ENCODE data around the gene NIPSNAP3A. TPM values are rescaled to one million over a fixed set of nuclear protein-coding genes. Genes with fewer than 3 reads are reported as not detected.

The NIPSNAP3A gene
- total RNA-seq, 1 donor from 2014 or later = 25.6 TPM

DNA sequence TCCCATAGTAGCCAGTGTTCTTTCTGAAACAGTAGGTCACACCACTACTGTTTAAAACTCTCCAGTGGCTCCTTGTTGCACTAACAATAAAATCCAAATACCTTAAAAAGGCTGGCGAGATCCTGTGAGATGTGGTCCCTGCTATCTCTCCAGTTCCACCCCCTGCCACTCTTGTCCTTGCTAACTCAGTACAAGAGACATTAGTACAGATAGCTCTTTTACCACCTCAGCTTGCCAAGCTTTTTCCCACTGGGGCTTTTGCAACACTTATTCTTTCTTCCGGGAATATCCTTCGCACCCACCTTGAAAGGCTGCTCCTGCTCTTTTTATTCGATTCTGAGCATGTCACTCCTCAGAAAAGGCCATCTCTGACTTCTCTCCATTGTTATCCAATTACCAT lies 31.3 kb downstream of the NIPSNAP3A start:
- H3K27me3 ChIP-seq (ENCODE audit: low read depth) = no peaks in the 10 kb centered on the region
- TF ChIP-seq, protein P1, sequence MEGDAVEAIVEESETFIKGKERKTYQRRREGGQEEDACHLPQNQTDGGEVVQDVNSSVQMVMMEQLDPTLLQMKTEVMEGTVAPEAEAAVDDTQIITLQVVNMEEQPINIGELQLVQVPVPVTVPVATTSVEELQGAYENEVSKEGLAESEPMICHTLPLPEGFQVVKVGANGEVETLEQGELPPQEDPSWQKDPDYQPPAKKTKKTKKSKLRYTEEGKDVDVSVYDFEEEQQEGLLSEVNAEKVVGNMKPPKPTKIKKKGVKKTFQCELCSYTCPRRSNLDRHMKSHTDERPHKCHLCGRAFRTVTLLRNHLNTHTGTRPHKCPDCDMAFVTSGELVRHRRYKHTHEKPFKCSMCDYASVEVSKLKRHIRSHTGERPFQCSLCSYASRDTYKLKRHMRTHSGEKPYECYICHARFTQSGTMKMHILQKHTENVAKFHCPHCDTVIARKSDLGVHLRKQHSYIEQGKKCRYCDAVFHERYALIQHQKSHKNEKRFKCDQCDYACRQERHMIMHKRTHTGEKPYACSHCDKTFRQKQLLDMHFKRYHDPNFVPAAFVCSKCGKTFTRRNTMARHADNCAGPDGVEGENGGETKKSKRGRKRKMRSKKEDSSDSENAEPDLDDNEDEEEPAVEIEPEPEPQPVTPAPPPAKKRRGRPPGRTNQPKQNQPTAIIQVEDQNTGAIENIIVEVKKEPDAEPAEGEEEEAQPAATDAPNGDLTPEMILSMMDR (IDR thresholded peaks at IDR 0.05) = no peak
- H3K4me3 ChIP-seq = no peak overlapping the region
- H3K4me1 ChIP-seq = no peaks in the 10 kb centered on the region
- no peak overlapping the region for H3K27ac ChIP-seq
- no peak for DNase-seq
- H3K36me3 ChIP-seq = peaks cover 21% of the 10 kb centered on the region
- intact Hi-C loops (cut with DNase I) = no loop called here
- no peaks in the 10 kb centered on the region for H3K9me3 ChIP-seq
- no peak for ATAC-seq

- Histone ChIP-seq H3K4me3 (no peak overlapping the region), H3K36me3 (peaks cover 27% of the 10 kb centered on the region), H3K9me3 (no peaks in the 10 kb centered on the region), H3K27me3 (ENCODE audit: low read depth) (no peaks in the 10 kb centered on the region), H3K27ac (no peak overlapping the region), H3K4me1 (no peaks in the 10 kb centered on the region)
- intact Hi-C loops (cut with DNase I) = no loop called here
- ATAC-seq = peak in 1 of 2 donors; percentile 52
- no peak for DNase-seq
- TF ChIP-seq, protein P1 (IDR thresholded peaks at IDR 0.05) = no peak
These were observed 31.9 kb downstream of the NIPSNAP3A start for GRCh38 chr9:104779334-104779733.

DNA sequence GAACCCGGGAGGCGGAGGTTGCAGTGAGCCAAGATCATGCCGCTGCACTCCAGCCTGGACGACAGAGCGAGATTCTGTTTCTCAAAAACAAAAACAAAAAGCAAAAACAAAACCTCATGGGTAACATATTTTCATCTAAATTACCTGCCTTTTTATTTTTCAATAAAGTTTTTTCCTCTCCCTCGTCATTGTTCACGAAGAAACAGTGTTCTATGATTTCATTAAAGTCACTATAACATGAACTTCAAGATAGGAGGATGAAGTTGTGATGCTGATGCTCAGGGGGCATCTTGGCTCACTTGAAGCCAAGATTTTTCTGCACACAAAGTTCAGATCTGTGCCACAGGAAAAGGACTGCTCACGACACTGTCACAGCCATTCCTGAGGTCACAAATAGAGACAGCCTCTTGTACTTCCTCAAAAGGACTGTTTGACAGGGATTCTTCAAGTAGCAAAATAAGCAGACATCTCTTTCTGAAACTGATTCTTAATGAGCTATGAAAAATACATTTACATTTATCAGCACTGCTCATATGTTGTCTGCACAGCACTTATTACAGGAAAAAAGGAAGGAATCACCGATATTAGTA lies 32.6 kb downstream of the NIPSNAP3A start:
- ATAC-seq (peak; percentile 33 to 46), DNase-seq (no peak)
- Histone ChIP-seq H3K9me3 (no peaks in the 10 kb centered on the region), H3K36me3 (peaks cover 34% of the 10 kb centered on the region), H3K4me3 (no peak overlapping the region), H3K27ac (no peak overlapping the region), H3K27me3 (ENCODE audit: low read depth) (no peaks in the 10 kb centered on the region), H3K4me1 (no peaks in the 10 kb centered on the region)
- intact Hi-C loops (cut with DNase I) = no loop called here
- TF ChIP-seq, protein P1 (IDR thresholded peaks at IDR 0.05) = no peak

DNA sequence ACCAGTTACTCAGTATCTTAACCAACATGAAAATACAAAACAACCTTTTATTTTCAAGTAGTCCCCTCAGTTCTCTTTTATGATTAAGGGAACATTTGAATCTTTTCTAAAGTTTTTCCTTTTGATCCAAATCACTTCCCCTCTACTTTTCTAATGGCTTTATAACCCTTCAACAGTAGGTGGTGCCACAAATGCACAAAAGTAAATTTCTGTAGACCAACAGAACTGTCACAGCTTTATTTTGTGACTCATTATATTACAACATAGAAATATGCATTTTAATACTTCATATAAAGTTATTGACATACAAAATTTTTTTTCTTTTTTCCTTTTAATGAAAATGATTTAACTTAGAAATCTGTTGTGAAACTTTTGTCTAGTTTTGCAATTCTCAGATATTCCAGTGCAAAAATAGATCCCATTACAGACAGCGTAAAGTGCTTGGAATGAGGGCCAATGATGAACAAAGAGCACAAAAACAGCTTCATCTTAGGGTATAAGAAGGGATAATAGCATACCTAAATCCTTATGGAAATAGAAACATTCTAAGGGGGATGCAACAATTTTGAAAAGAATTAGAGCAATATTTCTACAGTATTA lies 33.4 kb downstream of the NIPSNAP3A start:
- ATAC-seq (peak in 1 of 2 donors; percentile 50), DNase-seq (no peak)
- Histone ChIP-seq H3K4me1 (no peaks in the 10 kb centered on the region), H3K27ac (no peak overlapping the region), H3K4me3 (no peak overlapping the region), H3K27me3 (ENCODE audit: low read depth) (no peaks in the 10 kb centered on the region), H3K36me3 (peaks cover 42% of the 10 kb centered on the region), H3K9me3 (no peaks in the 10 kb centered on the region)
- intact Hi-C loops (cut with DNase I) = no loop called here
- TF ChIP-seq, protein P1 (IDR thresholded peaks at IDR 0.05) = peak; percentile 39

DNA sequence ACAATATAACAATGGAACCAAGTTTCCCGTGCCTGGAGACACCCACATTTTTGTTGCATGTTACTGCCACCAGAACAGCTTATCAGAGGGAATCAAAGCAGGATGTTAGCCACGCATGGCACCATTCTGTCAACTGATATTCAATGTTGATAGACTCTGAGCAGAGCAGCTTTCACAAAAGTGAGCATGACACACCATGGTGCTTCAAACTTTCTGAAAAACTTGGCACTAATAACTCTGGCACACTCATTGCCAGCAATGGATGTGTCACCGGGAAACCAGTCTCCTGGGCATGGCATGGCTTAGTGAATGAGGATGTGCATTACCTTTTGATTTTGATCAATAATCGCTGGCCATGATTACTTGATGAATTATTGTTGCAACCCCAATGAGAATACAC lies 36.1 kb downstream of the NIPSNAP3A start:
- intact Hi-C loops (cut with DNase I) = no loop called here
- peaks cover 69% of the 10 kb centered on the region for H3K36me3 ChIP-seq

More for the DNA sequence above, 36.1 kb downstream of the NIPSNAP3A start:
- Histone ChIP-seq H3K27me3 (ENCODE audit: low read depth) (no peaks in the 10 kb centered on the region), H3K9me3 (no peaks in the 10 kb centered on the region), H3K4me3 (no peak overlapping the region), H3K27ac (no peak overlapping the region), H3K4me1 (no peaks in the 10 kb centered on the region)
- ATAC-seq (no peak), DNase-seq (no peak)
- TF ChIP-seq, protein P1 (IDR thresholded peaks at IDR 0.05) = no peak
